HepG2 (cell line): ENCODE results near the gene DZIP1L.

ENCODE experiments used
- HDAC6 ChIP-seq: fragments of 200-600 bp; sonication (generic); IDR thresholded peaks from 2 replicates; pipeline ENCODE4 v1.7.0; 2017; ENCODE audit warnings: mild to moderate bottlenecking, antibody characterized with exemption, low read length, low read depth
- KAT2B ChIP-seq: fragments of 150-350 bp; IDR thresholded peaks from 2 replicates; pipeline ENCODE4 v1.6.1; 2014; ENCODE audit warnings: low read depth, low read length, borderline replicate concordance
- MAFF ChIP-seq: IDR thresholded peaks from 2 replicates; pipeline ENCODE4 v1.6.1; 2011; ENCODE audit warnings: low read depth, low read length, improper control_type of control experiment
- SETDB1 ChIP-seq: sonication (generic); formaldehyde crosslinking; IDR thresholded peaks from 2 replicates; pipeline ENCODE4 v1.5.1; 2020; ENCODE audit warnings: missing genetic modification reagents, mild to moderate bottlenecking, borderline replicate concordance
- THAP11 ChIP-seq: IDR thresholded peaks from 2 replicates; pipeline ENCODE4 v1.6.1; 2016; ENCODE audit warnings: missing biosample characterization, missing genetic modification reagents
- ZNF431 ChIP-seq: sonication (generic); formaldehyde crosslinking; IDR thresholded peaks from 2 replicates; pipeline ENCODE4 v1.9.0; 2022; ENCODE audit warnings: missing genetic modification reagents, low read depth, mild to moderate bottlenecking, borderline replicate concordance
- ZNF556 ChIP-seq: sonication (generic); formaldehyde crosslinking; IDR thresholded peaks from 2 replicates; pipeline ENCODE4 v1.4.0; 2020; ENCODE audit warnings: mild to moderate bottlenecking, missing genetic modification reagents, borderline replicate concordance
- TF ChIP-seq, protein P1 (sequence below): sonication (generic); formaldehyde crosslinking; IDR thresholded peaks from 2 replicates; pipeline ENCODE4 v1.5.0; 2020; ENCODE audit warnings: mild to moderate bottlenecking, missing genetic modification reagents, moderate library complexity

DNA sequence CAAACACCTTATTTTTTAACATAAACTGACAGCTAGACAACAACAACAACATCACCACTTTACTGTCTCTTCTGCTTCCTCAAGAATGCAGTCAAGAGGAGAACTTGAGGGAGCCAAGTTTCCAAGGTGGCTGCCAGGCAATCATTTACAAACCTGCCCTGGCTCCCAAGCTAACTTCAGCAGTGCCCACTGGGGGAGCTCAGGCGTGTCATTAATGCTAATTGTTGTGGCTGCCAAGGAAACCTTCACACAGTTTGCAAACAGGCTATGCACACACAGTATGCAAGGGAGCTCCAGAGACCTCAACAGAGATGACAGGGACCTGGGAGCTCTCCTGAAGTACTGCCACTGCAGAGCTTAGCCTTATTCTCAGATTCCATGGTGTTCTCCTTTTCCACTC, 2.1 kb downstream of the DZIP1L start:
- TF ChIP-seq ZNF556 (CRISPR knock-in tag) (no peak), MAFF (no peak), HDAC6 (no peak), ZNF431 (CRISPR knock-in tag) (no peak), SETDB1 (CRISPR knock-in tag) (no peak), THAP11 (CRISPR knock-in tag) (no peak), KAT2B (no peak)
- TF ChIP-seq, protein P1, sequence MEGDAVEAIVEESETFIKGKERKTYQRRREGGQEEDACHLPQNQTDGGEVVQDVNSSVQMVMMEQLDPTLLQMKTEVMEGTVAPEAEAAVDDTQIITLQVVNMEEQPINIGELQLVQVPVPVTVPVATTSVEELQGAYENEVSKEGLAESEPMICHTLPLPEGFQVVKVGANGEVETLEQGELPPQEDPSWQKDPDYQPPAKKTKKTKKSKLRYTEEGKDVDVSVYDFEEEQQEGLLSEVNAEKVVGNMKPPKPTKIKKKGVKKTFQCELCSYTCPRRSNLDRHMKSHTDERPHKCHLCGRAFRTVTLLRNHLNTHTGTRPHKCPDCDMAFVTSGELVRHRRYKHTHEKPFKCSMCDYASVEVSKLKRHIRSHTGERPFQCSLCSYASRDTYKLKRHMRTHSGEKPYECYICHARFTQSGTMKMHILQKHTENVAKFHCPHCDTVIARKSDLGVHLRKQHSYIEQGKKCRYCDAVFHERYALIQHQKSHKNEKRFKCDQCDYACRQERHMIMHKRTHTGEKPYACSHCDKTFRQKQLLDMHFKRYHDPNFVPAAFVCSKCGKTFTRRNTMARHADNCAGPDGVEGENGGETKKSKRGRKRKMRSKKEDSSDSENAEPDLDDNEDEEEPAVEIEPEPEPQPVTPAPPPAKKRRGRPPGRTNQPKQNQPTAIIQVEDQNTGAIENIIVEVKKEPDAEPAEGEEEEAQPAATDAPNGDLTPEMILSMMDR (CRISPR knock-in tag) = no peak
